Panc1 (cell line): ENCODE measurements around the gene SLC6A7. TPM values are rescaled to one million over a fixed set of nuclear protein-coding genes. Genes with fewer than 3 reads are reported as not detected.

ENCODE experiments used
- ATAC-seq: fragments of 200-7000 bp; cut with Tn5 transposase; 2 replicates; pipeline ENCODE4 v1.9.1; 2020; ENCODE audit warnings: mild to moderate bottlenecking, moderate library complexity
- BruUV-seq: library from RNA; stranded (reverse); fragments of 400-500 nt; replicated peaks from 2 replicates; lab custom pipeline; 2021; lab: Mats Ljungman, UMichigan
- CTCF ChIA-PET: fragments of 300-600 bp; sonication (Branson Sonifier 250); formaldehyde crosslinking; loops from one replicate; lab custom pipeline; 2022; ENCODE audit warnings: antibody characterized with exemption; lab: Charles Lee
- POLR2A ChIA-PET: fragments of 300-600 bp; sonication (Branson Sonifier 250); formaldehyde crosslinking; loops from one replicate; lab custom pipeline; 2022; ENCODE audit warnings: antibody characterized with exemption; lab: Charles Lee
- DNase-seq: peaks from one replicate; pipeline ENCODE4 v3.0.0-alpha.2; 2010; ENCODE audit warnings: low read depth, low spot score
- H3K27ac ChIP-seq: 2 replicates; pipeline ENCODE4 v1.5.1; 2011; ENCODE audit warnings: mild to moderate bottlenecking, low read length, inconsistent platforms
- H3K27me3 ChIP-seq: fragments of 200-500 bp; sonication (Bioruptor generic); 2 replicates; pipeline ENCODE4 v1.6.0; 2014; ENCODE audit warnings: low read length, inconsistent platforms; ENCODE audit not compliant: control insufficient read depth, insufficient read depth
- H3K36me3 ChIP-seq: fragments of 200-500 bp; sonication (Bioruptor generic); 2 replicates; pipeline ENCODE4 v1.5.1; 2014; ENCODE audit warnings: inconsistent platforms, mild to moderate bottlenecking, low read length, moderate library complexity; ENCODE audit not compliant: control insufficient read depth, insufficient read depth
- H3K4me1 ChIP-seq: 2 replicates; pipeline ENCODE4 v1.5.1; 2011; ENCODE audit warnings: inconsistent platforms, mild to moderate bottlenecking, low read length, moderate library complexity; ENCODE audit not compliant: control insufficient read depth, insufficient read depth
- H3K4me3 ChIP-seq, 2 experiments: 2 replicates each; pipeline ENCODE4 v1.5.1; 2011 to 2012; ENCODE audit warnings: low read depth in 2 of 2, low read length in 2 of 2, mild to moderate bottlenecking in 2 of 2, inconsistent platforms in 1 of 2, moderate library complexity in 1 of 2
- H3K9me3 ChIP-seq: fragments of 200-500 bp; sonication (Bioruptor generic); 2 replicates; pipeline ENCODE4 v1.5.1; 2014; ENCODE audit warnings: low read depth, mild to moderate bottlenecking, inconsistent platforms, low read length, moderate library complexity; ENCODE audit not compliant: control insufficient read depth, insufficient read depth
- POLR2AphosphoS5 ChIP-seq: IDR thresholded peaks from 2 replicates; pipeline ENCODE4 v1.6.1; 2012; ENCODE audit warnings: mild to moderate bottlenecking, low read depth, low read length, moderate library complexity
- SIN3A ChIP-seq: IDR thresholded peaks from 2 replicates; pipeline ENCODE4 v1.6.1; 2012; ENCODE audit warnings: low read depth, mild to moderate bottlenecking, low read length, moderate library complexity, borderline replicate concordance; ENCODE audit not compliant: insufficient read depth
- TCF7L2 ChIP-seq: IDR thresholded peaks from 2 replicates; pipeline ENCODE4 v1.6.1; 2011; ENCODE audit warnings: mild to moderate bottlenecking, low read depth, low read length, inconsistent platforms
- in situ Hi-C: cut with HindIII; loops from 2 replicates; pipeline ENCODE4 v1.10.0; 2016; ENCODE audit warnings: low sequenced_read_pairs, low pct_unique_long_range_greater_than_20kb
- intact Hi-C: fragments of 100-400 bp; cut with micrococcal nuclease; formaldehyde crosslinking; loops from one replicate; pipeline ENCODE4 v1.10.0; 2022; ENCODE audit not compliant: unreplicated experiment
- total RNA-seq: library from RNA; stranded (reverse); gene quantifications from one replicate; pipeline ENCODE4 v1.2.1, GENCODE V29; 2021; ENCODE audit not compliant: unreplicated experiment
- TF ChIP-seq, protein P1 (sequence below): fragments of 450-650 bp; IDR thresholded peaks from 2 replicates; pipeline ENCODE4 v1.5.1; 2017; ENCODE audit warnings: mild to moderate bottlenecking
- TF ChIP-seq, protein P2 (sequence below), 2 experiments: IDR thresholded peaks; 2 replicates each; pipeline ENCODE4 v1.6.1; 2011 to 2012; ENCODE audit warnings: low read depth in 2 of 2, control low read depth in 1 of 2, low read length in 1 of 2, mild to moderate bottlenecking in 1 of 2, moderate library complexity in 1 of 2; ENCODE audit not compliant: insufficient read depth in 1 of 2

Gene SLC6A7
- total RNA-seq, 1 experiment from 2014 or later, result not detected

DNA sequence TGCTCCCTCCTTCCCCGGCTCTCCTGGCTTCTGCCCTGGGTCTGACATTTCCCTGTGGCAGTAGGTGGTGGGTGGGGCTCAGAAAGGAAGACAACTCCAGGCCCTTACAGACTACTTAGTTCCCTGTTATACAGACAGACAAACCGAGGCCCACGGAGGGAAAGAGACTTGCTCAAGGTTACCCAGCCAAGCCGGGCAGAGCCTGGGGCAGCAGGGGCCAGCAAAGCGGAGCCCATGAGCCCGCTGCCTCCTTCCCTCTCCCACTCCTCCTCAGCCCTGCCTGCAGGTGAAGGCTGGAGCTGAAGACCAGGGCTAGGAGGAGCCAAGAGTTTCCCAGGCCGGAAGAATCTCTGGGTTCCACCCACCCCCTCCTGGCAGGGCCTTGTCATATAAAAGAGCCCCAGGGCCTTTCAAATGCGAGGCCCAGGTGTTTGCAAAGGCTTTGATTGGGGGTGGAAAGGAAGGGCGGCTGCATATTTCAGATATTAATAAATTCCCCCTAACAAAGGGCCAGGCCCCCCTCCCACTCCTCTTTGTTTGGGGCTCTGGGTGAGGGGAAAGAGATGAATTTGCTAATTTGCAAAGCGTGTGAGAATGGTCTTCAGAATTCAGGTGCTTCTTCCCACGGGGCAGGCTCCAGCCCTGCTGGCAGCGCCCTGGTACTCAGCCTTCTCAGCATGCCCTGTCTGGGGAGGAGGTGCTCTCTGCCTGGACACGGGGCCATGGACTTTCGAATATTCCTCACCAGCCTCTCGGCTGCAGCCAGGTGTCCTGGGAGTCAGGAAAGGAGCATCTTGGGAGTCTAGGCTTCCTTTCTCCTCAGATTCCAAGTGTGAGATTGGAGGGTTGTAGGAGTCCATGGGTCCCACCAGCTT, 21.5 kb downstream of the SLC6A7 start:
- ChIA-PET POLR2A (no interaction called here), CTCF (no interaction called here)
- intact Hi-C loops, result no loop called here
- TF ChIP-seq, protein P1, sequence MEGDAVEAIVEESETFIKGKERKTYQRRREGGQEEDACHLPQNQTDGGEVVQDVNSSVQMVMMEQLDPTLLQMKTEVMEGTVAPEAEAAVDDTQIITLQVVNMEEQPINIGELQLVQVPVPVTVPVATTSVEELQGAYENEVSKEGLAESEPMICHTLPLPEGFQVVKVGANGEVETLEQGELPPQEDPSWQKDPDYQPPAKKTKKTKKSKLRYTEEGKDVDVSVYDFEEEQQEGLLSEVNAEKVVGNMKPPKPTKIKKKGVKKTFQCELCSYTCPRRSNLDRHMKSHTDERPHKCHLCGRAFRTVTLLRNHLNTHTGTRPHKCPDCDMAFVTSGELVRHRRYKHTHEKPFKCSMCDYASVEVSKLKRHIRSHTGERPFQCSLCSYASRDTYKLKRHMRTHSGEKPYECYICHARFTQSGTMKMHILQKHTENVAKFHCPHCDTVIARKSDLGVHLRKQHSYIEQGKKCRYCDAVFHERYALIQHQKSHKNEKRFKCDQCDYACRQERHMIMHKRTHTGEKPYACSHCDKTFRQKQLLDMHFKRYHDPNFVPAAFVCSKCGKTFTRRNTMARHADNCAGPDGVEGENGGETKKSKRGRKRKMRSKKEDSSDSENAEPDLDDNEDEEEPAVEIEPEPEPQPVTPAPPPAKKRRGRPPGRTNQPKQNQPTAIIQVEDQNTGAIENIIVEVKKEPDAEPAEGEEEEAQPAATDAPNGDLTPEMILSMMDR, result no peak
- no peak for TF ChIP-seq SIN3A
- TF ChIP-seq POLR2AphosphoS5, result no peak
- TF ChIP-seq, protein P2, sequence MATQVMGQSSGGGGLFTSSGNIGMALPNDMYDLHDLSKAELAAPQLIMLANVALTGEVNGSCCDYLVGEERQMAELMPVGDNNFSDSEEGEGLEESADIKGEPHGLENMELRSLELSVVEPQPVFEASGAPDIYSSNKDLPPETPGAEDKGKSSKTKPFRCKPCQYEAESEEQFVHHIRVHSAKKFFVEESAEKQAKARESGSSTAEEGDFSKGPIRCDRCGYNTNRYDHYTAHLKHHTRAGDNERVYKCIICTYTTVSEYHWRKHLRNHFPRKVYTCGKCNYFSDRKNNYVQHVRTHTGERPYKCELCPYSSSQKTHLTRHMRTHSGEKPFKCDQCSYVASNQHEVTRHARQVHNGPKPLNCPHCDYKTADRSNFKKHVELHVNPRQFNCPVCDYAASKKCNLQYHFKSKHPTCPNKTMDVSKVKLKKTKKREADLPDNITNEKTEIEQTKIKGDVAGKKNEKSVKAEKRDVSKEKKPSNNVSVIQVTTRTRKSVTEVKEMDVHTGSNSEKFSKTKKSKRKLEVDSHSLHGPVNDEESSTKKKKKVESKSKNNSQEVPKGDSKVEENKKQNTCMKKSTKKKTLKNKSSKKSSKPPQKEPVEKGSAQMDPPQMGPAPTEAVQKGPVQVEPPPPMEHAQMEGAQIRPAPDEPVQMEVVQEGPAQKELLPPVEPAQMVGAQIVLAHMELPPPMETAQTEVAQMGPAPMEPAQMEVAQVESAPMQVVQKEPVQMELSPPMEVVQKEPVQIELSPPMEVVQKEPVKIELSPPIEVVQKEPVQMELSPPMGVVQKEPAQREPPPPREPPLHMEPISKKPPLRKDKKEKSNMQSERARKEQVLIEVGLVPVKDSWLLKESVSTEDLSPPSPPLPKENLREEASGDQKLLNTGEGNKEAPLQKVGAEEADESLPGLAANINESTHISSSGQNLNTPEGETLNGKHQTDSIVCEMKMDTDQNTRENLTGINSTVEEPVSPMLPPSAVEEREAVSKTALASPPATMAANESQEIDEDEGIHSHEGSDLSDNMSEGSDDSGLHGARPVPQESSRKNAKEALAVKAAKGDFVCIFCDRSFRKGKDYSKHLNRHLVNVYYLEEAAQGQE (IDR thresholded peaks at IDR 0.05; ENCODE audit: insufficient read depth in 1 of 2, low read depth in 2 of 2, low read length in 1 of 2), result no peak
- TF ChIP-seq TCF7L2, result no peak
- no peak overlapping the region for H3K27ac ChIP-seq
- H3K27me3 ChIP-seq, result no peaks in the 10 kb centered on the region
- no peaks in the 10 kb centered on the region for H3K9me3 ChIP-seq
- H3K4me3 ChIP-seq, result no peak overlapping the region
- BruUV-seq, result no TSS peak
- ATAC-seq (no peak), DNase-seq (no peak)
- no peaks in the 10 kb centered on the region; the same call in 1 of the 2 replicates for H3K4me1 ChIP-seq
- in situ Hi-C loops, result no loop called here
- H3K36me3 ChIP-seq, result no peaks in the 10 kb centered on the region

DNA sequence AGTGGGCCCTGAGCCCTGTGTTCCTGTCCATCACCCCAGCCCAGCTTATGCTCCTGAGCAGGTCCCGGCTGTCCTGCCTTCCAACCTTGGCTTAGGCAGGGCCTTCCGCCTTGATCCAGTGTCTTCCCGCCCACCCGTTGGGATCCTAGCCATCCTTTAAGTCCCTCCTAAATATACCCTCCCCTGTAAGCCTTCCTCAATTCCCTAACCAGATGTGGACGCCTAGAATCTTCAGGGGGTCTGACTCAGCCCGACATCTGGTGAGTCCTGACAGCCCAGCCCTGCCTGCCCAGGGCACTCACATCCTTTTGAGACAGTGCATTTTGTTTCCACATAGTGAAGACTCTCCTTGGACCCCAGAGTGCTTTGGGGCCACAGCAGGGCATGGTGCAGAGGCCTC, 23.7 kb downstream of the SLC6A7 start:
- H3K4me3 ChIP-seq, result no peak overlapping the region
- CTCF ChIA-PET, result no interaction called here
- TF ChIP-seq SIN3A (no peak), POLR2AphosphoS5 (no peak), TCF7L2 (no peak)
- TF ChIP-seq, protein P1, result no peak
- TF ChIP-seq, protein P2 (IDR thresholded peaks at IDR 0.05; ENCODE audit: insufficient read depth in 1 of 2, low read depth in 2 of 2, low read length in 1 of 2), result no peak
- no TSS peak for BruUV-seq
- in situ Hi-C loops (no loop called here), intact Hi-C loops (no loop called here)
- H3K9me3 ChIP-seq, result no peaks in the 10 kb centered on the region
- no peaks in the 10 kb centered on the region for H3K27me3 ChIP-seq
- POLR2A ChIA-PET, result no interaction called here
- no peaks in the 10 kb centered on the region; the same call in 1 of the 2 replicates for H3K4me1 ChIP-seq
- H3K27ac ChIP-seq, result no peak overlapping the region
- ATAC-seq, result no peak
- no peak for DNase-seq
- no peaks in the 10 kb centered on the region for H3K36me3 ChIP-seq
